DMS 273 (cell line): ENCODE results near the gene TBC1D16.
"Not testable (repeated sequence)": the region's sequence is repeated elsewhere in the genome, so short reads cannot be mapped to it uniquely, and the experiment has no call there.

Experiments
- DNase-seq: peaks from one replicate; lab custom pipeline; 2025; ENCODE audit not compliant: unreplicated experiment; lab: John Stamatoyannopoulos, UW

Gene TBC1D16

GRCh38 chr17:79977708-79978547 lies 57.7 kb downstream of the TBC1D16 start:
- DNase-seq = no peak

DNA sequence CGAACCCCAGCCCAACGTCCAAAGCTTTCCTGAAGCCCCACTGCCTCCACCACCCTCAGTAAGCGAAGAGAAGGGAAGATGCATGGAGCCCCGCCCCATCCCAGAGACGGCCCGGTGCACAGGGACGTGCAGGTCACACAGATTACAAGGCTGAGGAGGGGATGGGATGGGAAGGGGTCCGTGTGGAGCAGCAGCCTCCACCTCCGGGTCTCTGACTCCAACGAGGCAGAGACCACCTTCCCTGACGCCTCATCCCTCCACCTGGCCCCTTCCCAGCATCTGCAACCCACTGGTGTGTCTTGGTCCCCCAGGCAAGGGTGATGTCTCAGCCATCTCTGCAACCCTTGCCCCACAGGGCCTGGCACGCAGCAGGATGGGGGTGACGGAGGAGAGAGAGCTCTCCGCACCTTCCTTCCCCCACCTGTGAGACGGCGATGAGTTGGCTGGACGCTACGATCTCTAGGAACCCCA lies 58.5 kb downstream of the TBC1D16 start:
- no peak for DNase-seq

- no peak for DNase-seq
Measured at GRCh38 chr17:79976451-79976850, 59.2 kb downstream of the TBC1D16 start.

DNA sequence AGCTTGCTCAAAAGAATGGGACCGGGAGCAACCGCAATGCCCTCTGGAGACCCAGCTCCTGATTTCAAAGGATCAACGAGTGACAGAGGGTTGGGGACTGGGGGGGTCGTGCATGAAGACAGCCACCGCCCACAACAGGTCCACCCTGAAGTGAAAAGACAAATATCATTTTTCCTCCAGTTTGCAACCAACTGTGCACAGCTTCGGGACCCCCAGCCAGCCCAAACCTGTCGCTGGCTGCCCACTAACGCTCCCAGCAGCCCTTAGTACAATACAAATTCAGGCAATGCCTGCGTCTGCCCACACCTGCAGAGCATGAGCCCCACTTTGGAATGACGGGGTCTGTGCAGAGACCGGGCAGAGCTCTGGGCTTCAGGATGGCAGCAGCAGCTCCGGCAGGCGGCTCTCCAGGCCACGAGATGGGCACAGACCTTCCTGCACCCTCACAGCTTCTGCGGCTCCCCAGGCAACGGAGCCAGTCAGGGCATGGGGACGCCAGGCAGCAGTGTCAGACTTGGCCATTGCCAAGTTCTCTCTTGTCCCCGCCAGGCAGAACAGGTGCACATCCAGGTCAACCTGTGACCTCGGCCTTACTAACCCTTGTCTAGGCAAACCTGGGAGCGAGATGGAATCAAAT lies 60.1 kb downstream of the TBC1D16 start:
- no peak for DNase-seq

GRCh38 chr17:79974566-79975497 lies 60.8 kb downstream of the TBC1D16 start:
- no peak for DNase-seq

DNA sequence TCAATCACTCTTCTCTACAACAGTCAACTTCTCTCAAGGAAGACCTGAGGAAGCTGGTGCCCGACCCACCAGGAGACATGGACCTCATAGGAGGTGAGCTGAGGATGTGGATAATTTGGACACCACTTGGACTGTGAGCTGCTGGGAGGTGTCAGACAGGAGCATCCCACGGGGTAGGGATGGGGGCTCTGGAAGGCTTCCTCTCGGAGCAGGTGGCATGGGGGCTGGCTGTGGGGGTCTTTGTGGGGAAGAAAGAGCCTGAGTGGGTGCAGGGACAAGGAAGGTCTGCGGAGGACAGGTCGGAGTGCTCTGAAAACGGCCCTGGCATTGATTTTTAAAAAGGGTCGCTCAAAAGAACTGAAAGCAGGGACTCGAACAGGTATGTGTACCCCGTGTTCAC lies 64.0 kb downstream of the TBC1D16 start:
- no peak for DNase-seq

DNA sequence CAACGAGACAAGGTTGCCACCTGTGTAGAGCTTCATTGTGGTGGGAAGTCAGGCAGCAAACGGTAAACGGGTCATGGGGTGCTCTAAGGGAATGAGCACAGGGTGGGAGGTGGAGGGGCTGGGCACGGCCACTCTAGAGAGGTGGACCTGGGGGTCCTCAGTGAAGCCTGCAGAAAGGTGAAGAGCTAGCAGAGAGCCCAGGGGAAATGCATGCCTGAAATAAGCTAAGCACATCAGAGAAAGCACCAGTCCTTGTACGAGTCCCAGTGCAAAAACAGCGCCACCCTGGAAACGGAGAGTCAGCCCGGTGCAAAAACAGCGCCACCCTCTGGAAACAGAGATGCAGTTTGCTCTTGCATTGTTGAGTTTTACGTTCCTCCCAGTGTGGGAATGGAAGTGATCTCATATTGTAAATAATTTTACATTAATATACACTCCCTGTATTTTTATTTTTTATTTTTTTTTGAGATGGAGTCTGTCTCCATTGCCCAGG lies 65.0 kb downstream of the TBC1D16 start:
- peak; percentile 65 for DNase-seq

DNA sequence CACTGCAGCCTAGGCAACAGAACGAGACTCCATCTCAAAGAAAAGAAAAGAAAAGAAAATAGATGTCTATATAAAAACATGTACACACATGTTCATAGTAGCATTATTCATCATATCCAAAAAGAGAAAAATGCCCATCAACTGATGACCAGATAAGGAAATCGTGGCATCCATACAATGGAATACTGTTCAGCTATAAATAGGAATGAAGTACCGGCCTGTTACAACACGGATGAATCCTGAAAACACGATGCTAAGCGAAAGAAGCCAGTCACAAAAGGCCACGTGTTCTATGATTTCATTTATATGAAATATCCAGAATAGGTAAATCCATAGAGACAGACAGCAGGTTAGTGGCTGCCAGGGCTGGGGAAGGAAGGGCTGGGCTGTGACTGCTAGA lies 65.8 kb downstream of the TBC1D16 start:
- DNase-seq = no peak

DNA sequence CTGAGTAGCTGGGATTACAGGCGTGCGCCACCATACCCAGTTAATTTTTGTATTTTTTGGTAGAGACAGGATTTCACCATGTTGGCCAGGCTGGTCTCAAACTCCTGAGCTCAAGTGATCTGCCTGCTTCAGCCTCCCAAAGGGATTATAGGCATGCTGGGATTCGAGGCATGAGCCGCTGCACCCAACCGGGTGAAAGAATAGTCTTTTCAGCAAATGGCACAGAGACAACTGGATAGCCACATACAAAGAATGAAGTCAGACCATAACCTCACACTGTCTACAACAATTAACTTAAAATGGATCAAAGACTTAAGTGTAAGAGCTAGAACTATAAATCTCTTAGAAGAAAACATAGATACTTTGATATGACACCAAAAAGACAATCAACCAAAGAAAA lies 67.6 kb downstream of the TBC1D16 start:
- DNase-seq = no peak

- no peak for DNase-seq
Measured at GRCh38 chr17:79966681-79967080, 69.0 kb downstream of the TBC1D16 start.

- DNase-seq = no peak
Measured at GRCh38 chr17:79965806-79966205, 69.9 kb downstream of the TBC1D16 start.

GRCh38 chr17:79962467-79962866 lies 73.2 kb downstream of the TBC1D16 start:
- not testable (repeated sequence) for DNase-seq

GRCh38 chr17:79961567-79961966 lies 74.1 kb downstream of the TBC1D16 start:
- not testable (repeated sequence) for DNase-seq

DNA sequence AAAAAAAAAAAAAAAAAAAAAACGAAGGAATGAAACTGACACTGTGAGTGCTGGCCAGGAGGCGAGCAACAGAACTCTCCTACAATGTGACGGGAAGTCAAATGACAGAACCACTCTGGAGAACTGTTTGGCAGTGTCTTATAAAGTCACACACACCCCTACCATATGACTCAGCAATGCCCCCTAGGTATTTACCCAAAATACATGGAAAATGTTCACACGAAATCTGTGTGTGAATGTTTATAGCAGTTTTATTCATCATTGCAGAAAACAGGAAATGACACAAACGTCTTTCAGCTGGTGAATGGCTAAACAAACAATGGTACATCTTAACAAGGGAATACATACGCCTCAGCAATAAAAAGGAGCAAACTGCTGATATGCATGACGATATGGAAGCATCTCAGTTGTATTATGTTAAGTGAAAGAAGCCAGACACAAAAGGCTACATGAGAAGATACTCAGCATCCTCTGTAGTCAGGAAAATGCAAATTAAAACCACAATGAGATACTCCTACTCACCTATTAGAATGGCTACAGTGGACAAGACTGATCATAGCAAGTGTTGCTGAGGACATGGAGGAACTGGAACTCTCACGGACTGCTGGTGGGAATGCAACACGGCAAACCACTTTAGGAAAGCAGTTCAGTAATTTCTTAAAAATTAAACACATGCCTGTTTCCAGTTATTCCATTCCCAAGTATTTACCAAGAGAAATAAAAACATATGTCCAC lies 74.7 kb downstream of the TBC1D16 start:
- no peak for DNase-seq

DNA sequence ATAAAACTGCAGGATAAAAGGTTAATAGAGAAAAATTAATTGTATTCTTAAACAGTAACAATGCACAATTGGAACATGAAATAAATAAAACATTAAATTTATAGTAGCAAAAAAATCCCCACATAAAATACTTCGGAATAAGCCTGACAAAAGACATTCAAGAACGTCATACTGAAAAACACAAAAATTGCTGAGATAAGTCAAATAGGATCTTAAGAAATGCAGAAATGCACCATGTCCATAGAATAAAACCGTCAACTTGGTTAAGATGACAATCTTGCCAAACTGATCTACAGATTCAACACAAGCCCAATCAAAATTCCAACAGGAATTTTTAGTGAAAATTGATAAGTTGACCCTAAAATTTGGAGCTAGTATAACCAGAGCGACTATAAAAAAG lies 76.6 kb downstream of the TBC1D16 start:
- no peak for DNase-seq

DNA sequence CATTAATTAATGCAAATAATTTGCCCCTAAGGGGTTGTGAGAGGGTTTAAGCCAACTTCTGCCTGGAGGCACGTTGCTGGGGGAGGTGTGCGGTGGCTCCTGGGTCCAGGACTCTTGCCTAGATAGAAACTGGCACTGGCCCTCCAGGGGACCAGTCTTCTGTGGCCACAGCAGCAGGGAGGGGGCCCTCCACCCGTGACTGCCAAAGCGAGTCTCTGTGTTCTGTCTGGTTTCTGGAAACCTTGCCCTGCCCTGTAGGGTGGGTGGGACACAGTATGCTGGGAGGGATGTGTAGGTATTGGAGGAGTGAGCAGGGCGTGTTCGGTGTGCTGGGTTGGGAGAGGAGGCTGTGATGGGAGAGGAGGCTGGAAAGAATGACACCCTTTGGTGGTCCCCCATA lies 78.8 kb downstream of the TBC1D16 start:
- no peak for DNase-seq

- not testable (repeated sequence) for DNase-seq
Measured at GRCh38 chr17:79956441-79956735, 79.3 kb downstream of the TBC1D16 start.

GRCh38 chr17:79955691-79956440 lies 79.8 kb downstream of the TBC1D16 start:
- DNase-seq = no peak

GRCh38 chr17:79955167-79955549 lies 80.5 kb downstream of the TBC1D16 start:
- DNase-seq = no peak
